ENCODE data around the gene PELO. TPM values are rescaled to one million over a fixed set of nuclear protein-coding genes. Genes with fewer than 3 reads are reported as not detected.

The PELO gene
- total and polyA plus RNA-seq, 2 donors (not counting 3 experiments of a cell fraction or from before 2014, with no cell fraction given): 8.6 to 13.2 TPM

GRCh38 chr5:52783226-52783959 is 4.3 kb upstream of the PELO start:
- DNase-seq (ENCODE audit: low read depth, low spot score) (peak; percentile 20), FAIRE-seq (no peak)
- Histone ChIP-seq H2AFZ (ENCODE audit: low read depth, low read length) (no peak overlapping the region), H3K9ac (replicated peaks; ENCODE audit: extremely low read depth, insufficient read depth, low read length) (no peak overlapping the region), H3K4me2 (ENCODE audit: insufficient read depth, low read length) (no peak overlapping the region), H3K36me3 (ENCODE audit: control insufficient read depth in 2 of 2, extremely low read depth in 1 of 2, insufficient read depth in 2 of 2, low read length in 2 of 2) (no peaks in the 10 kb centered on the region), H3K4me1 (ENCODE audit: control insufficient read depth, extremely low read depth, insufficient read depth, low read length) (peaks cover 9% of the 10 kb centered on the region), H3K9me1 (replicated peaks; ENCODE audit: control insufficient read depth, extremely low read depth, insufficient read depth, low read length) (no peaks in the 10 kb centered on the region), H3K27ac (ENCODE audit: insufficient read depth, low read depth, low read length) (no peak overlapping the region), H3K4me3 (replicated peaks in 1 of 3; ENCODE audit: insufficient read depth in 1 of 3, low read depth in 1 of 3, low read length in 3 of 3) (no peak overlapping the region), H3K79me2 (ENCODE audit: control insufficient read depth, insufficient read depth, low read length) (no peaks in the 10 kb centered on the region), H4K20me1 (replicated peaks; ENCODE audit: control insufficient read depth, extremely low read depth, insufficient read depth, low read length) (no peaks in the 10 kb centered on the region), H3K27me3 (ENCODE audit: control insufficient read depth in 2 of 2, insufficient read depth in 2 of 2, low read length in 2 of 2) (no peaks in the 10 kb centered on the region), H3K9me3 (replicated peaks; ENCODE audit: control insufficient read depth, insufficient read depth, low read length) (no peaks in the 10 kb centered on the region)
- ChIA-PET CTCF (interaction anchor here (1.0 kb wide), 1 partner anchor 90 kb away, joined by 4 read pairs; no protein-coding TSS in a partner anchor), POLR2A (no interaction called here)
- dilution Hi-C loops (cut with MboI; ENCODE audit: extremely low pct_ligation_motif_present, low sequenced_read_pairs) (no loop called here), intact Hi-C loops (cut with micrococcal nuclease) (no loop called here)
- BruUV-seq (replicated peaks): no TSS peak
- no peak for TF ChIP-seq MYC (IDR thresholded peaks at IDR 0.05; ENCODE audit: low read depth, low read length)
- TF ChIP-seq FOS (IDR thresholded peaks at IDR 0.05; ENCODE audit: borderline replicate concordance, insufficient read depth, low read length): no peak
- TF ChIP-seq, protein P1, sequence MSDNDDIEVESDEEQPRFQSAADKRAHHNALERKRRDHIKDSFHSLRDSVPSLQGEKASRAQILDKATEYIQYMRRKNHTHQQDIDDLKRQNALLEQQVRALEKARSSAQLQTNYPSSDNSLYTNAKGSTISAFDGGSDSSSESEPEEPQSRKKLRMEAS (IDR thresholded peaks at IDR 0.05; ENCODE audit: insufficient read depth, insufficient read length): no peak
- TF ChIP-seq, protein P2, sequence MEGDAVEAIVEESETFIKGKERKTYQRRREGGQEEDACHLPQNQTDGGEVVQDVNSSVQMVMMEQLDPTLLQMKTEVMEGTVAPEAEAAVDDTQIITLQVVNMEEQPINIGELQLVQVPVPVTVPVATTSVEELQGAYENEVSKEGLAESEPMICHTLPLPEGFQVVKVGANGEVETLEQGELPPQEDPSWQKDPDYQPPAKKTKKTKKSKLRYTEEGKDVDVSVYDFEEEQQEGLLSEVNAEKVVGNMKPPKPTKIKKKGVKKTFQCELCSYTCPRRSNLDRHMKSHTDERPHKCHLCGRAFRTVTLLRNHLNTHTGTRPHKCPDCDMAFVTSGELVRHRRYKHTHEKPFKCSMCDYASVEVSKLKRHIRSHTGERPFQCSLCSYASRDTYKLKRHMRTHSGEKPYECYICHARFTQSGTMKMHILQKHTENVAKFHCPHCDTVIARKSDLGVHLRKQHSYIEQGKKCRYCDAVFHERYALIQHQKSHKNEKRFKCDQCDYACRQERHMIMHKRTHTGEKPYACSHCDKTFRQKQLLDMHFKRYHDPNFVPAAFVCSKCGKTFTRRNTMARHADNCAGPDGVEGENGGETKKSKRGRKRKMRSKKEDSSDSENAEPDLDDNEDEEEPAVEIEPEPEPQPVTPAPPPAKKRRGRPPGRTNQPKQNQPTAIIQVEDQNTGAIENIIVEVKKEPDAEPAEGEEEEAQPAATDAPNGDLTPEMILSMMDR (IDR thresholded peaks at IDR 0.05; ENCODE audit: extremely low read depth in 1 of 2, insufficient read depth in 1 of 2, low read depth in 1 of 2, low read length in 2 of 2): no peak
- no peak for TF ChIP-seq POLR2A (IDR thresholded peaks at IDR 0.05; ENCODE audit: low read depth, low read length)
- no peak for TF ChIP-seq GATA2 (IDR thresholded peaks at IDR 0.05; ENCODE audit: insufficient read depth, insufficient read length, low read depth, low read length)
- TF ChIP-seq JUN (IDR thresholded peaks at IDR 0.05; ENCODE audit: borderline replicate concordance, insufficient read depth, insufficient read length, low read depth): no peak
- TF ChIP-seq EZH2 (IDR thresholded peaks at IDR 0.05; ENCODE audit: borderline replicate concordance, low read depth, low read length, severe bottlenecking): no peak
- no peak for TF ChIP-seq POLR2AphosphoS5 (IDR thresholded peaks at IDR 0.05; ENCODE audit: insufficient read depth, low read depth, low read length)

Measured in endothelial cell of umbilical vein (primary cell).